GM12878 (cell line): ENCODE results near the gene MANBA. TPM values are rescaled to one million over a fixed set of nuclear protein-coding genes. Genes with fewer than 3 reads are reported as not detected.
A peak's percentile ranks its signal among the peaks of the same experiment; 100 is the strongest.

Experiments
- ATAC-seq: fragments of 200-7000 bp; cut with Tn5 transposase; 3 replicates; pipeline ENCODE4 v1.9.1; 2020; ENCODE audit warnings: mild to moderate bottlenecking, moderate library complexity
- BruUV-seq: library from RNA; stranded (reverse); fragments of 400-500 nt; replicated peaks from 2 replicates; lab custom pipeline; 2021; lab: Mats Ljungman, UMichigan
- CTCF ChIA-PET: fragments of 300-600 bp; sonication (Branson Sonifier 250); formaldehyde crosslinking; extraction: SDS; loops from one replicate; lab custom pipeline; 2021; ENCODE audit warnings: inconsistent platforms; lab: Yijun Ruan, JAX
- POLR2A ChIA-PET: fragments of 350-600 bp; formaldehyde crosslinking; extraction: SDS; loops from one replicate; lab custom pipeline; 2021; ENCODE audit warnings: inconsistent platforms; lab: Charles Lee
- RAD21 ChIA-PET: fragments of 300-600 bp; sonication (Branson Sonifier 250); formaldehyde crosslinking; loops from one replicate; lab custom pipeline; 2023; ENCODE audit warnings: antibody characterized with exemption; ENCODE audit not compliant: unreplicated experiment; lab: Charles Lee
- SMC1A ChIA-PET: fragments of 300-600 bp; sonication (Branson Sonifier 250); formaldehyde crosslinking; loops from one replicate; lab custom pipeline; 2023; ENCODE audit not compliant: unreplicated experiment, uncharacterized antibody; lab: Charles Lee
- DNase-seq: peaks from one replicate; pipeline ENCODE4 v3.0.0-alpha.2; 2011; ENCODE audit warnings: low read depth, low spot score
- FAIRE-seq: peaks from 3 replicates; lab custom pipeline; 2011; peaks lifted over from hg19 to GRCh38; lab: Jason Lieb, UNC
- H2AFZ ChIP-seq: 2 replicates; pipeline ENCODE4 v1.6.0; 2011; ENCODE audit warnings: low read depth, low read length, control low read depth; ENCODE audit not compliant: control insufficient read depth
- H3K27ac ChIP-seq: 2 replicates; pipeline ENCODE4 v1.5.1; 2011; ENCODE audit warnings: control low read depth; ENCODE audit not compliant: control insufficient read depth, insufficient read depth
- H3K27me3 ChIP-seq, 2 experiments: replicated peaks in 1 of 2; 2 replicates each; pipeline versions ENCODE4 v1.6.0 to v1.6.1; 2011; ENCODE audit warnings: low read length in 1 of 2; ENCODE audit not compliant: control insufficient read depth in 2 of 2, insufficient read depth in 2 of 2
- H3K36me3 ChIP-seq, 2 experiments: 2 replicates each; pipeline ENCODE4 v1.5.1; 2011; ENCODE audit warnings: low read length in 1 of 2; ENCODE audit not compliant: control insufficient read depth in 2 of 2, insufficient read depth in 2 of 2
- H3K4me1 ChIP-seq: 2 replicates; pipeline ENCODE4 v1.6.1; 2011; ENCODE audit warnings: mild to moderate bottlenecking, low read length, moderate library complexity, mixed read lengths; ENCODE audit not compliant: control insufficient read depth, insufficient read depth
- H3K4me2 ChIP-seq: 2 replicates; pipeline ENCODE4 v1.6.0; 2011; ENCODE audit warnings: control low read depth; ENCODE audit not compliant: control insufficient read depth, insufficient read depth
- H3K4me3 ChIP-seq: fragments of 200-600 bp; sonication (generic); 2 replicates; pipeline ENCODE4 v1.5.1; 2016
- H3K79me2 ChIP-seq: 2 replicates; pipeline ENCODE4 v1.6.0; 2011; ENCODE audit warnings: low read length; ENCODE audit not compliant: control insufficient read depth, insufficient read depth
- H3K9ac ChIP-seq: 2 replicates; pipeline ENCODE4 v1.8.0; 2011; ENCODE audit warnings: low read length, control low read depth, mixed read lengths; ENCODE audit not compliant: control insufficient read depth, insufficient read depth
- H3K9me3 ChIP-seq: replicated peaks from 3 replicates; pipeline ENCODE4 v1.5.1; 2011; ENCODE audit warnings: mild to moderate bottlenecking, low read length; ENCODE audit not compliant: control insufficient read depth, insufficient read depth
- H4K20me1 ChIP-seq: 2 replicates; pipeline ENCODE4 v1.6.0; 2011; ENCODE audit not compliant: control insufficient read depth, insufficient read depth
- HCFC1 ChIP-seq: fragments of 150-350 bp; IDR thresholded peaks from 2 replicates; pipeline ENCODE4 v1.6.1; 2014; ENCODE audit warnings: low read length
- HDGF ChIP-seq: fragments of 450-650 bp; IDR thresholded peaks from 2 replicates; pipeline ENCODE4 v1.6.1; 2016; ENCODE audit warnings: antibody characterized with exemption
- JUNB ChIP-seq: IDR thresholded peaks from 2 replicates; pipeline ENCODE4 v1.6.1; 2016; ENCODE audit warnings: antibody characterized with exemption, mild to moderate bottlenecking
- MXI1 ChIP-seq: fragments of 150-350 bp; IDR thresholded peaks from 2 replicates; pipeline ENCODE4 v1.6.1; 2011; ENCODE audit warnings: low read depth, mild to moderate bottlenecking, inconsistent platforms, low read length, improper control_type of control experiment
- POLR2AphosphoS2 ChIP-seq: IDR thresholded peaks from 2 replicates; pipeline ENCODE4 v1.6.1; 2011; ENCODE audit warnings: low read depth, mild to moderate bottlenecking, low read length, improper control_type of control experiment, moderate library complexity
- RELB ChIP-seq: fragments of 450-650 bp; IDR thresholded peaks from 2 replicates; pipeline ENCODE4 v1.6.1; 2017; ENCODE audit warnings: low read depth, mild to moderate bottlenecking, moderate library complexity
- SIN3A ChIP-seq: IDR thresholded peaks from 2 replicates; pipeline ENCODE4 v1.6.1; 2012; ENCODE audit warnings: low read depth, low read length, improper control_type of control experiment
- SMC3 ChIP-seq: IDR thresholded peaks from 2 replicates; pipeline ENCODE4 v1.6.1; 2011; ENCODE audit warnings: low read length, improper control_type of control experiment, borderline replicate concordance
- SREBF1 ChIP-seq: IDR thresholded peaks from 2 replicates; pipeline ENCODE4 v1.6.1; 2012; ENCODE audit warnings: mild to moderate bottlenecking, low read length
- WGBS: methylation state at CpG from one replicate; pipeline ENCODE4 v1.1.6; 2016; ENCODE audit warnings: low lambda C conversion rate; ENCODE audit not compliant: insufficient replicate concordance, insufficient coverage; ENCODE audit errors: missing lambda C conversion rate; 5-methylcytosine and 5-hydroxymethylcytosine counted together
- in situ Hi-C: fragments of 300-500 bp; cut with MboI; formaldehyde crosslinking; loops from 9 replicates; pipeline ENCODE4 v1.14.3; 2018; ENCODE audit warnings: mixed read lengths
- intact Hi-C: fragments of 100-400 bp; cut with micrococcal nuclease; formaldehyde crosslinking; loops from one replicate; pipeline ENCODE4 v1.14.2; 2022; ENCODE audit not compliant: unreplicated experiment
- polyA plus RNA-seq, 11 experiments: library from polyadenylated mRNA; depleted of rRNA in 4 of 11; unstranded in 6 of 11; stranded (reverse) in 5 of 11; fragments of >200 nt; fragmentation: Nextera tagmentation in 4 of 11; fragmentation: Illumina TruSeq in 1 of 11; extraction: Ambion mirVana in 4 of 11; extraction: Trizol in 1 of 11; gene quantifications; 1 replicate in 1 of 11; 2 replicates in 10 of 11; pipeline versions ENCODE4 v1.2.1 to v1.2.3, GENCODE V29; 2011 to 2016; ENCODE audit warnings: inconsistent platforms in 2 of 11, missing spikeins in 2 of 11, low read depth in 1 of 11
- total RNA-seq, 4 experiments: library from RNA; depleted of rRNA in 3 of 4; stranded (reverse); fragments of >200 nt in 3 of 4; fragmentation: Illumina TruSeq in 1 of 4; extraction: Trizol in 1 of 4; gene quantifications; 2 replicates each; pipeline versions ENCODE4 v1.2.1 to v1.2.3, GENCODE V29; 2013 to 2021
- TF ChIP-seq, protein P1 (sequence below): fragments of 450-650 bp; IDR thresholded peaks from 2 replicates; pipeline ENCODE4 v1.6.1; 2017; ENCODE audit warnings: borderline replicate concordance

MANBA gene
- total and polyA plus RNA-seq, 10 of the 15 experiments (the other 5 are each of a cell fraction or from before 2014, with no cell fraction given) = 3.8 to 19.0 (median 12.5) TPM

GRCh38 chr4:102736636-102737549 lies 23.9 kb downstream of the MANBA start:
- intact Hi-C loops = no loop called here
- peaks cover 0 to 5% of the 10 kb centered on the region in 2 experiments; a peak in 3 of 4 replicates for H3K36me3 ChIP-seq
- ATAC-seq (no peak), DNase-seq (no peak), FAIRE-seq (no peak)
- CTCF ChIA-PET = interaction anchor here (1.3 to 1.5 kb wide), 2 partner anchors 9 to 17 kb away, joined by 4 read pairs; no protein-coding TSS in a partner anchor
- no TSS peak for BruUV-seq
- in situ Hi-C loops = no loop called here
- no peaks in the 10 kb centered on the region for H3K27me3 ChIP-seq
- SMC1A ChIA-PET = interaction anchor here (0.6 to 1.4 kb wide), 4 partner anchors 8 to 74 kb away, joined by 3 to 4 read pairs (median 4); no protein-coding TSS in a partner anchor
- H3K4me1 ChIP-seq = peaks cover 14% of the 10 kb centered on the region
- H3K27ac ChIP-seq = no peak overlapping the region
- RAD21 ChIA-PET = interaction anchor here (1.2 kb wide), 1 partner anchor 9 kb away, joined by 3 read pairs; no protein-coding TSS in a partner anchor
- H3K9me3 ChIP-seq = peaks cover 12% of the 10 kb centered on the region
- H2AFZ ChIP-seq = no peak overlapping the region
- no peak overlapping the region for H3K4me2 ChIP-seq
- H3K4me3 ChIP-seq = no peak overlapping the region
- POLR2A ChIA-PET = no interaction called here
- H3K9ac ChIP-seq = no peak overlapping the region
- no peaks in the 10 kb centered on the region for H4K20me1 ChIP-seq
- peaks cover 46% of the 10 kb centered on the region for H3K79me2 ChIP-seq
- WGBS = 93% methylated on average over 11 of the region's 11 CpGs
- TF ChIP-seq HCFC1 = no peak

DNA sequence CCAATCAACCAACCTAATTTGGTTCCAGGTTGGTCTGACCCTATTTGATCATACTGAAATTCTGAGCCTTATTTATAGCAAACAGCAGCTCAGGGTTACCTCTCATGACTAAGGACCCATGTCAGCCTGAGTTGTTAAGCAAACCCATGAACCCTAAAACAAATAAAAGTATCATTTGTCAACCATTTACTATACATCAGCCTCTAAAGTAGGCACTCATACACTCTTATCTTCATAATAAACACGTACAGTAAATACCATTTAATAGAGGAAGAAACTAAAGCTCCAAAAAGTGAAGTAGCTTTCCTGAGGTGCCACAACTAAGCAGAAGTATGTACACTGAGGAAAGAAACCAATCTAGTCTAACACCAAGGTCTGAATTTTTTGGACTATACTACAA lies 25.2 kb downstream of the MANBA start:
- POLR2A ChIA-PET = no interaction called here
- Histone ChIP-seq H3K27ac (peak overlapping the region; percentile 52; the same call in 1 of the 2 replicates), H3K79me2 (peaks cover 40% of the 10 kb centered on the region), H3K27me3 (no peaks in the 10 kb centered on the region), H3K9me3 (peaks cover 16% of the 10 kb centered on the region), H3K9ac (no peak overlapping the region), H3K4me2 (no peak overlapping the region), H3K4me3 (no peak overlapping the region), H3K4me1 (peaks cover 14% of the 10 kb centered on the region), H2AFZ (no peak overlapping the region), H4K20me1 (no peaks in the 10 kb centered on the region), H3K36me3 (peaks cover 0 to 5% of the 10 kb centered on the region in 2 experiments; a peak in 3 of 4 replicates)
- RAD21 ChIA-PET = interaction anchor here (0.7 to 1.2 kb wide), 4 partner anchors 10 to 277 kb away, joined by 3 to 10 read pairs (median 4); no protein-coding TSS in a partner anchor
- BruUV-seq = no TSS peak
- DNase-seq (no peak), FAIRE-seq (no peak), ATAC-seq (no peak)
- SMC1A ChIA-PET = interaction anchor here (1.3 to 1.4 kb wide), 4 partner anchors 10 to 73 kb away, joined by 3 to 4 read pairs (median 4); no protein-coding TSS in a partner anchor
- WGBS = 100% methylated on average over 1 of the region's 1 CpG
- CTCF ChIA-PET = interaction anchor here (1.3 to 1.5 kb wide), 3 partner anchors 10 to 20 kb away, joined by 3 to 4 read pairs (median 4); no protein-coding TSS in a partner anchor
- in situ Hi-C loops = no loop called here
- intact Hi-C loops = no loop called here
- TF ChIP-seq POLR2AphosphoS2 (no peak), RELB (no peak), JUNB (no peak), SREBF1 (no peak), MXI1 (no peak), SIN3A (no peak), HDGF (no peak), SMC3 (no peak)
- TF ChIP-seq, protein P1, sequence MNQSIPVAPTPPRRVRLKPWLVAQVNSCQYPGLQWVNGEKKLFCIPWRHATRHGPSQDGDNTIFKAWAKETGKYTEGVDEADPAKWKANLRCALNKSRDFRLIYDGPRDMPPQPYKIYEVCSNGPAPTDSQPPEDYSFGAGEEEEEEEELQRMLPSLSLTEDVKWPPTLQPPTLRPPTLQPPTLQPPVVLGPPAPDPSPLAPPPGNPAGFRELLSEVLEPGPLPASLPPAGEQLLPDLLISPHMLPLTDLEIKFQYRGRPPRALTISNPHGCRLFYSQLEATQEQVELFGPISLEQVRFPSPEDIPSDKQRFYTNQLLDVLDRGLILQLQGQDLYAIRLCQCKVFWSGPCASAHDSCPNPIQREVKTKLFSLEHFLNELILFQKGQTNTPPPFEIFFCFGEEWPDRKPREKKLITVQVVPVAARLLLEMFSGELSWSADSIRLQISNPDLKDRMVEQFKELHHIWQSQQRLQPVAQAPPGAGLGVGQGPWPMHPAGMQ = no peak
